HG02763 (cell line): Measurements from ENCODE around the gene ANO2.

Experiments
- ATAC-seq: cut with Tn5 transposase; IDR thresholded peaks from one replicate; pipeline ENCODE4 v1.9.1; 2021; ENCODE audit warnings: mild to moderate bottlenecking, moderate library complexity; ENCODE audit not compliant: unreplicated experiment

ANO2 gene

DNA sequence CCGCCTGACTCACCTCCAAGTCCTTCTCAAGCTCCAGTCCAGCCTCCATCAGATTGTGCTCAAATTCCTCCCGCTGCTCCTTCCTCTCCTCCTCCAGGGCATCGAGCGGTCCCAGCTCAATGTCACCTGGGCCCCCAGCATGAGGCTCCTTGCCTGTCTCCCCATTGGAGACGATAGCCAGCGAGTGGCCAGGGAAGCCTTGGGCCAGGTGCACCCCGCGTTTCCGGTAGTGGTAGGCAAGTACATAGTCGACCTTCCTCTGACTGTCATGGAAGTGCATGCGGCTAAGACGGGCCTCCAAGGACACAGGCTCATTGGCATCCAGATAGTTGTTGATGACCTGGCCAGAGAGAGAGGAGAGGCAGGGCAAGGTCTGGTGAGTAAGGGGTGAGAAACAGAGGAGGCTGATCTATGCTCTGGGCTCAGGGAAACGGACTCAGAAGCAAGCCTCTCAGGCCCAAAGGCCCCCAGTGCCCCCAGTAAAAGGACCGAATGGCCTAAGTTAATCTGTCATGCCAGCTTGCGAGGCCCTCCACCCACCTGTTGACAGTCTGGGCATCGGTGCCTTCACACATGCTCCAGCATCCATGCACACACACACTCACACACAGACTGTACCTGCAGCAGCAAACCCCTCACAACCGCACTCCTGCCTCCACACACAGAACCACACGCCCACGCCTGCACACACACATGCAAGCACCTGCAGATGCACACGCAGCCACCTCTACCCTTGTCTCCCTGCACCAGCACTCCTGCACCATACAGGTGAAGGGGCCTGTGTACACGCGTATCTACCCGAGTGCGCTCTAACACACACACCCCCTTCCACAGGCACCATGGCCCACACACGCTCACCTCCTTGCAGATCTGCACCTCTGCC lies 23.8 kb downstream of the ANO2 start:
- ATAC-seq = no peak

DNA sequence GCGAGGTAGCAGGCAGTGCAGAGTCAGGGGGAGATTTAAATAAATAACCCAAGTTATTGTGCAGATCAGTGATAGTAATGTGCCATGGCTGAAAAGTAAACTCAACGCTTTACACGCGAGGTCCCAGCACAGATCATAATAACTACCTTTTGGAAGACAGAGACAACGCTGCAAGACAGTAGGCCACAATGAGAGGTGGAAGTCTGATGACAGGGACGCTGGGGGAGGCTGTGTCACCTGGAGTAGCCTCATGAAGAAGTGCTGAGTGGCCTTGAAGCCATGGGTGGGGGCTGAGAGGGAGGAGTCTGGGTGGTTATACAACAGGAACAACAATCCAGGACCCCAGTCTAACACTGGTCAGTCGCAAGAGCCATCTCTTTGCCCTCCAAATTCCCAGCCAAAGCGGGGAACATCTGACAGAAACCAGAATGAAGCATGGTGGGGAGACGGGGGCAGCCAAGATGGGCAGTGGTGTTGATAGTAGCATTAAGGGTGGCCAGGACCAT lies 28.2 kb downstream of the ANO2 start:
- no peak for ATAC-seq

- ATAC-seq = no peak
Observed at GRCh38 chr12:5915511-5915910, 29.5 kb downstream of the ANO2 start.

DNA sequence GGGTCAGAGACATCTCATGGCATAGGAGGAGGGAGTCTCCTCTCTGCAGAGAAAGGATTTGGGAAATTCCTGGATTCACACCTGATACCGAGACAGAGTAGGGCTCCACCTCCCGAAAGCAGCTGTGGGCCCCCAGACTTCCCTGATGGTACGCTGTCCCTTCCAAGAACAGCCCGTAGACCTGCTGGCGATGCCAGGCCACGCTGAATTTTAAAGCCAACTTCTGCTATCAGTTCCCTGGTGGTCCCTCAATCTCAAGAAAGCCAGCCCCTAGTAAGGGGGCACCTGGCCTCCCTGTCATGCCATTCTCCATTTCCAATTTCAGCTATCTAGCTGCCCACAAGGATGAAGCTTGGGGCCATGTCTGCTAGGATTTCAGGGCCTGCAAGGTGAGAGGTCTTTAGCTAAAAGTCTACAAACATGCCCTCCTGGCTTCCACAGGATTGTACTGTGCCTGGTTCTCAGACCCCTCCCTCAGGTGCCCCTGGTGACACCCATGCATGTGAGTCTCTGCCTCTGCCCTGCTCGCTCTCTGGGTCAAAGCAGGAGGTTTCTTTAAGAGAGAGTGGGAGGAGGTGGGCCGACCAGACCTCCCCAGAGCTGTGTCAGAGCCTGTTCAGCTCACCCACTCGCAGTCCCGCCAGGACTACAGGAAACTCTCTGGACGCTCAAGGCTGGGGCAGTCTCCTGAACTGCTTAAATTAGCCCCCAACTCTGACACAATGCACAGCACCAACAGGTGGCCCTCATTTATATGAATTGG lies 30.5 kb downstream of the ANO2 start:
- no peak for ATAC-seq

DNA sequence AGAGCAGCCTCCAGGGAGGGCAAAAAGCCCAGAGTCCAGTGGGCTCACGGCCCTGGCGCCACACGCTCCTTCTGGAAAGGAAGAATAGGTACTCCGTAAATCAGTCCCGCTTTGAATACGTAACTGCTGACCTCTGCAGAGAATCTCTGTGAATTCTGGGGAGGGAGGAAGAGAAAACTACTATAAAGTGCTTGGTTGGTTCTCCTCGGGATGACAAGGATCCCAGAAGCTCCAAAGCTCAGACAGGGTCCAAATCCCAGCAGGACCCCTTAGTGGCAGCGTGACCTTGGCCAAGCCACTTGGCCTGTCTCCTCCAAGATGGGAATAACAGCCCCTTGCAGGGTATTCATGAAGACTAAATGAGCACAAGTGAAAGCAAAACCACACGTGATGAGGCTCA lies 31.7 kb downstream of the ANO2 start:
- no peak for ATAC-seq

GRCh38 chr12:5912437-5913334 lies 32.4 kb downstream of the ANO2 start:
- no peak for ATAC-seq

GRCh38 chr12:5912011-5912410 lies 33.0 kb downstream of the ANO2 start:
- ATAC-seq = no peak

DNA sequence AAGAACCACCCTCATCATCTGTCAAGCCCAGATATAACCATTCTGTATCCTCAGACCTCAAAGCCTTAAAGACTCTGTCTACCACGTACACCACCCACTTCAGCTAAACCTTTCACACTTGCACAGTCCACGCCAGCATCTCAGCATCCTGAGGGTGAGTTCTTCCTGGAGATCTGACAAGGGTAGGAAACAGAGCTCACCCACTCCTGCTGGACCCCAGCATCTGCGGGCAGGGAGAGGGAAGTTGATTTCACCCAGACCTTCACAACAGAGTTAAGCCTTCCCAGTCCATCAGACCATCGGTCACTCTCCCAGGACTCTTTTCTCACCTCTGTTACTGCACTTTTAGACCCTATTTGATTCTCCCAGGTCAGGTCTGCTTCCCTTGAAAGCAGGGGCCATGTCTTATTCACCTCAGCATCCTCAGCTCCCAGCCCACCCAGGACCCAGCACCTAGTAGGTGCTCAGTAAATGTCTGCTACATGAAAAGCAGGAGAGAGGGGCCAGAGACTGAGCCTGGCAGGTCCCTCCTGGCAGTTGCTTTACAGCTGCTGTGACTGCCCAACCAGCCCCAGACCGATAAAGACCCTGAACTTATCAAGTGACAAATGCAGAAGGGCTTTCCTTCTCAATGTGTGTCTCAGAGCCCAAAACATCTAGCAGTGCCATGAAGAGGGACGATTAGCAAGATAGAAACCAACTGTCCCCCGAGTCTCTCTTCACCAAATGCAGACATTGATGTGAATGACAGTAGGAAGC lies 34.1 kb downstream of the ANO2 start:
- ATAC-seq = no peak

DNA sequence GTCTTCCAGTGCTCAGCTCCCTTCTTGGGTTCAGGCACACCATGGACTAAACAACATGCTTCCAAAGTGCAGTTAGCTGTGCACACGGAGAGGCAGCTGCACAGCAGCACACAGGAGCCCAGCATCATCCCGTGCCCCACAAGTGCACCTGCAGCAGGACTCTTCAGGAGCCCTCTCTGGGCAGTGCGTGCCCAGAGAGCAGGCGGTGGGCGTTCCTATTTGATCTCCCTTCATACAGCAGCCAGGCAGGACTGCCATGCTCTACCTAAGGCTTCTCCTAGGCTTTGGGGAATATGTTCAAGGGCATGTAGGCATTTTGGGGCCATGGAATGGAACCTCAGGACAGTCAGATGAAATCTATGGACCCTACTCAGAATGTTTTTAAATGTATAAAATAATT lies 35.5 kb downstream of the ANO2 start:
- no peak for ATAC-seq

DNA sequence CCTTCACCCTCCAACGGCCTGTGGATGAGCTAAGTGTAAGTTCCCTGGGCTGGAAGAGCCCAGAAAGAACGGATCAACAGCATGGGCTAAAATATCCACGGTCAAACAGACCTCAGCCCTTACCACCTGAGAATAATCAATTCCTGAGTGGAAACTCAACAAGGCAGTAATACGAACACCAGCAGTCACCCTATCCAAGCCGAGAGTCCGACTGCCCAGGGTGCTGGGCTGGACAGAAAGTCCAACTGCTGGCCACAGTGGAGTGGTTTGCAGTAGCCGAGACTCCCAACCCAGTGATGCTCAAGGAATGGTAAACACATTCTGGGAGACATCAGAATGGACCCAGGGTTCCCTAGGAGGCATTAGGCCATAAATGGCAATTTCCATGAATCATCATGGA lies 36.8 kb downstream of the ANO2 start:
- ATAC-seq = no peak

DNA sequence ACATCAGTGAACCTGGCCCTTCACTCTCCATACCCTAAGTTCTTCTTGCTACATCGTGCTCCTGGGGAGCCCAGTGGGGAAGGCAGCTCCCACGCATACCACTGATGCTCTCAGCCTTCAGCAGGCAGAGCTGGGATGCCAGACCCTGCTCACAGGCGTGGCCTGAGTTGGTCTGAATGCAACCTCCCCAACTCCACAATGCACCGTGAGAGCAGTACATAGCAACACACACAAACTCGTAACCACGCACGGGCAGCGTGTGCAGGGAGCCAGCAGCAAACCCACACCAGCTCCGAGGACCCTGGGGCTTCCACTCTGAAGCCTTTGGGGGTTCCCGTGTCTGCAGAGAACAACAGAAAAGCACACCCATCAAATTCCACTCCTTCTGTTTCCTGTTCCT lies 37.3 kb downstream of the ANO2 start:
- no peak for ATAC-seq

GRCh38 chr12:5905757-5906156 lies 39.3 kb downstream of the ANO2 start:
- ATAC-seq = no peak

DNA sequence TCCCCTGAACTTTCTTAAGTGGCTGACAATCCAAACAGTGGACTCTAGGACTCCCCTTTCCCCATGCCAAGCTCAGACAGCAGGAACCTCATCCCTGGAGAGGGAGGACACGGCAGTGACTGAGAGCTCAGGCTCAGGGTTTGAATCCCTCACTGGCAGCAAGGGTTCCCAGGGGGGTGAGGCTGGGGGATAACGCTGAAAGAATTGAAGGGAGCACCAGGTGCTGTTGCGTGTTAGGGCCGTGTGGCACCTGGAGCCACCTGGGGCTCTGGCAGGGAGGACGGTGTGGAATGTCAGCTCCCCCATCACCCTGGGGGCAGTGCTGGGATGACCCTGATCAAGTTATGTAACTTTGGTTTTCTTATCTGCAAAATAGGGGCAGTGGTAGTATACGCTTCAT lies 40.1 kb downstream of the ANO2 start:
- ATAC-seq = no peak

- ATAC-seq = no peak
Observed at GRCh38 chr12:5904441-5904840, 40.6 kb downstream of the ANO2 start.

DNA sequence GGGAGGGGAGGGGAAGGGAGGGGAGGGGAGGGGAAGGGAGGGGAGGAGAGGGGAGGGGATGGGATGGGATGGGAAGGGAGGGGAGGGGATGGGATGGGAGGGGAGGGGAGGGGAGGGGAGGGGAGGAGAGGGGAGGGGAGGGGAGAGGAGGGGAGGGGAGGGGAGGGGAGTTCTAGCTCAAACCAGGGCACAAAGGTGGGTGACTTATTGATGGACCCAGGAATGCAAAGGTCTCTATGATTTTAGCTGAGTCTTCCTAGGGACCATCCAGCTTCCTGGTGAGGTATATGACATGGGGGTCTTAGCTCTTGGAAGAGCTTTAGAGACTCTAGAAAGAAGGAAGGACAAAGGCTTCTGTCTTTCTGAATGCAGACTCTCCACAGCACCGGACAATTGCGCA lies 42.3 kb downstream of the ANO2 start:
- ATAC-seq = no peak

- no peak for ATAC-seq
Observed at GRCh38 chr12:5901416-5901815, 43.6 kb downstream of the ANO2 start.

- no peak for ATAC-seq
Observed at GRCh38 chr12:5900533-5901205, 44.4 kb downstream of the ANO2 start.

DNA sequence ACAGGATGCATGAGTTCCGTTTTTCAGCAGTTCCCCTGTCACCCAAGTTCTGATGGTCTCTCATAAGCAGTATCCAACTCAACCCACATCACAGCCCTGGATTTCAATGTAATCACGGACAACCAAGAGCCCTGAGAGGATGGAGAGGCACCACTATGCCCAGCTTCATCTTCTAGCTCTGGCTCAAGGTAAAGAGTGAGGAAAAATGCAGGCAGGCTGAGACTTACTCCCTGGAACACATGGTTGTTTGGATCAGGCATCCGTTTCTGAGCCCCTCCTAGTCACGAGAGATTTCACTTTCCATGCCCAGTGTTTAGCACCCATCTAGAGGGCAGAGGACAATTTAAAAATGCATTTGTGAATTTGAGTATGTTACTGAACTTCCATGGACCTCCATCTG lies 45.0 kb downstream of the ANO2 start:
- ATAC-seq = no peak

- ATAC-seq = no peak
Observed at GRCh38 chr12:5899675-5900074, 45.4 kb downstream of the ANO2 start.

DNA sequence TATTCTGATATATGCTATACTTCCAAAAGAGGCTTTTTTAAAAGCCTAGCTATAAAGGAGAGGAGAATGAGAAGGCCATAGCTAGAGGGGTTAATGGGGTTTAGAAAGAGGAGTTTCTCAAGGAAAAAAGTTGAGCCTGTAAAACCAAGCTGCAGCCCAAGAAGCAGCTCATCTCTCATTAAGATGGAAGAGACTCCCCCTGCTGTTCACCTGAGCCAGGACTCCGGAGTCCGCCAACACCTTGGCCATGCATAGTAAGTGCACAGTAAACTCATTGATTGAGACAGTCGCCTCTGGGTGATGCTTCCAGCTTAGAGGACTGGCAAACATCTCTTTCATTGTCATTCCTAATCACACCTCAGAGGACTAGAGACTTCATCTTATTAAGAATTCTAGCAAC lies 46.2 kb downstream of the ANO2 start:
- ATAC-seq = no peak
